CD4-positive, alpha-beta memory T cell (primary cell): ENCODE results near the gene DLX6. TPM values are rescaled to one million over a fixed set of nuclear protein-coding genes. Genes with fewer than 3 reads are reported as not detected.

Experiments used
- CTCF ChIA-PET: fragments of 350-600 bp; sonication (Branson Sonifier 250); formaldehyde crosslinking; loops from one replicate; lab custom pipeline; 2021; ENCODE audit warnings: inconsistent platforms; ENCODE audit not compliant: partially characterized antibody; lab: Charles Lee
- POLR2A ChIA-PET: fragments of 350-600 bp; sonication (Branson Sonifier 250); formaldehyde crosslinking; loops from one replicate; lab custom pipeline; 2021; ENCODE audit not compliant: partially characterized antibody; lab: Charles Lee
- DNase-seq, 5 donors: peaks; one replicate each; pipeline versions ENCODE4 v3.0.0 to v3.0.0-alpha.2; 2020 to 2022; ENCODE audit warnings: mixed read lengths in 1 of 5
- H3K27ac ChIP-seq: one replicate; pipeline ENCODE4 v1.7.0; 2013; ENCODE audit warnings: low read depth, low read length
- H3K27me3 ChIP-seq: 2 replicates; pipeline ENCODE4 v1.7.0; 2013; ENCODE audit warnings: mild to moderate bottlenecking, low read length, moderate library complexity; ENCODE audit not compliant: insufficient read depth
- H3K36me3 ChIP-seq: 2 replicates; pipeline ENCODE4 v1.7.0; 2013; ENCODE audit warnings: mild to moderate bottlenecking, low read length, moderate library complexity; ENCODE audit not compliant: insufficient read depth
- H3K4me1 ChIP-seq: 2 replicates; pipeline ENCODE4 v1.7.0; 2013; ENCODE audit warnings: mild to moderate bottlenecking, low read length, moderate library complexity; ENCODE audit not compliant: insufficient read depth
- H3K4me3 ChIP-seq, 2 donors: one replicate each; pipeline ENCODE4 v1.7.0; 2013; ENCODE audit warnings: low read length in 2 of 2, mild to moderate bottlenecking in 1 of 2
- H3K9me3 ChIP-seq, 2 donors: one replicate each; pipeline ENCODE4 v1.7.0; 2013; ENCODE audit warnings: low read length in 2 of 2, control low read depth in 1 of 2; ENCODE audit not compliant: control insufficient read depth in 1 of 2
- H3K27ac Mint-ChIP-seq, 7 donors: one replicate each; pipeline ENCODE4 v1.8.0; 2020 to 2021; ENCODE audit warnings: mixed read lengths in 7 of 7, mild to moderate bottlenecking in 6 of 7, inconsistent platforms in 3 of 7, moderate library complexity in 3 of 7
- H3K27me3 Mint-ChIP-seq, 2 donors: one replicate each; pipeline ENCODE4 v1.8.0; 2020 to 2021; ENCODE audit warnings: mixed read lengths in 2 of 2
- H3K36me3 Mint-ChIP-seq, 2 donors: one replicate each; pipeline ENCODE4 v1.8.0; 2020 to 2021; ENCODE audit warnings: mixed read lengths in 2 of 2, inconsistent platforms in 1 of 2, mild to moderate bottlenecking in 1 of 2
- H3K4me1 Mint-ChIP-seq, 4 donors: one replicate each; pipeline ENCODE4 v1.8.0; 2020 to 2021; ENCODE audit warnings: mixed read lengths in 4 of 4, mild to moderate bottlenecking in 1 of 4
- H3K4me3 Mint-ChIP-seq, 8 donors: one replicate each; pipeline ENCODE4 v1.8.0; 2020 to 2021; ENCODE audit warnings: mixed read lengths in 8 of 8, mild to moderate bottlenecking in 7 of 8, moderate library complexity in 6 of 8, inconsistent platforms in 3 of 8
- H3K9me3 Mint-ChIP-seq, 8 donors: one replicate each; pipeline ENCODE4 v1.8.0; 2020 to 2021; ENCODE audit warnings: mixed read lengths in 8 of 8, mild to moderate bottlenecking in 5 of 8, inconsistent platforms in 3 of 8, moderate library complexity in 1 of 8
- intact Hi-C: fragments of 100-400 bp; cut with micrococcal nuclease; formaldehyde crosslinking; loops from one replicate; pipeline ENCODE4 v1.15.1; 2023
- polyA plus RNA-seq, 2 donors: library from polyadenylated mRNA; unstranded; fragments of 300-500 nt; fragmentation: Illumina TruSeq; gene quantifications; one replicate each; pipeline ENCODE4 v1.2.3, GENCODE V29; 2021
- total RNA-seq, 2 experiments: library from RNA; stranded (reverse); gene quantifications; one replicate each; pipeline ENCODE4 v1.2.3, GENCODE V29; 2021

Gene DLX6
- total and polyA plus RNA-seq, 4 experiments from 2014 or later, result not detected

DNA sequence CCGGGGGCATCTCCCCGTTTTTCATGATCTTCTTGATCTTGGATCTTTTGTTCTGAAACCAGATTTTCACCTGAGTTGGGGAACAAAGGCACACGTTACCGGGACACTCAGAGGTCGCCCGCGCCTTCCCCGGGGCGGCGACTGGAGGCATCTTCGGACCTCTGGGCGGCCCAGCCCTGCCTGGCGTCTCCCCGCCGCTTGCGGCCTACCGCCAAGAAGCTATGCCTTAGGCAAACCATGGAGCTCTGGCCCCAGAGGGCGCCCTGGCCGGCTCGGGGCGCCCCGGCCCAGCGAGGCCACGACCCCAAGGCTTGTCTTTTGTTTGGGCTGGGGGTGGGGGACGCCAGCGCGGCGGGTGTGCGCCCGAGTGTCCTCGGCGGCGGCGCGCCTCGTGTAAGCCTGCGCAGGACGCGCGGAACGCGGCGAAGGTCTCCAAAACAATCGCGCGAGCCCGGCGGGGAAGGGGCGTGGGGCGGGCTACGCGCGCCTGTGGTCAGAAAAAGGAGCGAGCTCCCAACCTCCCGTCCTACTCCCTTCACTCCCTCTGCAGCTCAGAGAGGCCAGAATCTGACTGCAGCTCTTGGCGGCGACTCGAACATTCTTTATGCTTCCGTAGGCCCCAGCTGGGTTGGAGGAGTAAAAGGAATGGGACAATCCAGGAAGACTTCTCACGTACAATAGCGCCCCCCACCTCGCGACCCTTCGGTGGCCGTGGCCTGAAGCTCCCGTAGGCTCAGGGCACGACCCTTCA, 15.8 kb downstream of the DLX6 start:
- no peaks in the 10 kb centered on the region for H3K36me3 Mint-ChIP-seq
- intact Hi-C loops, result no loop called here

DNA sequence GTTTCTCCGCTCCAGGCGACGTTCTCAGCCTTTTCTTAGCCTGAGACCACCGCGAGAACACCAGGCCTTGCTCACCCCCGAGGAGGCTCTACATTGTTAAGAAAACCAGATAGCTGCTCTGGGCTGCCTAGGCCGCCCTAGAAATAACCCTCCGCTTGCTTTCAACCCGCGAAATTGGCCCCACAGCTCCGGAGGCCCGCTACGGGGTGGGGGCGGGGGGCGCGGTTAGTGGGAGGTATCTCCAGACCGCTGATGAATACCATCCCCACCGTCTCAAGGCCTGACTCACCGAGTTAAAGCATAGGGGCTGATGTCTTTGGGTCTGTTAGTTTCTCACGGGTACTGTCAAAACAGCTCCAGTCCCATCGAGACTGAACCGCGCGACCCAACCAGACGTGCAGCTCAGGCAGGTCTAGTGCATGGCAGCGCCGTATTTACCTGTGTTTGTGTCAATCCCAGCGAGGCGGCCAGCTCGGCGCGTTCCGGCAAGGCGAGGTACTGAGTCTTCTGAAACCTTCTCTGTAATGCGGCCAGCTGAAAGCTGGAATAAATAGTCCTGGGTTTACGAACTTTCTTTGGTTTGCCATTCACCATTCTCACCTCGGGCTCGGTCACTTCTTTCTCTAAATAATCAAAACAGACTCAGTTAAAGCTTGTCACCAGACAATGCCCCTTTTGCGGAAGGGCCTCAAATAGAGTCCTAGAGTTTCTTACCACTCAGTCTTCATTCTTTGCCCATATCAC, 16.6 kb downstream of the DLX6 start:
- Mint-ChIP-seq H3K27me3 (peaks cover 75 to 85% of the 10 kb centered on the region in 2 donors), H3K4me3 (peak overlapping the region in 7 of 8 donors; percentile 19 to 62 (median 38)), H3K4me1 (peaks cover 28 to 63% (median 49%) of the 10 kb centered on the region in 4 donors), H3K9me3 (peaks cover 0 to 14% (median 1%) of the 10 kb centered on the region in 8 donors), H3K36me3 (no peaks in the 10 kb centered on the region), H3K27ac (peak overlapping the region in 2 of 7 donors; percentile 3 to 13)
- Histone ChIP-seq H3K4me3 (no peak overlapping the region), H3K9me3 (no peaks in the 10 kb centered on the region), H3K27me3 (peaks cover 60% of the 10 kb centered on the region), H3K4me1 (peaks cover 10% of the 10 kb centered on the region), H3K36me3 (no peaks in the 10 kb centered on the region), H3K27ac (no peak overlapping the region)
- no peak for DNase-seq
- CTCF ChIA-PET, result interaction anchor here (0.6 to 1.1 kb wide), 2 partner anchors 34 to 1107 kb away, joined by 3 read pairs; no protein-coding TSS in a partner anchor
- intact Hi-C loops, result no loop called here
- POLR2A ChIA-PET, result no interaction called here

More for the DNA sequence above, 15.8 kb downstream of the DLX6 start:
- Mint-ChIP-seq H3K4me1 (peaks cover 21 to 56% (median 43%) of the 10 kb centered on the region in 4 donors), H3K27me3 (peaks cover 76 to 83% of the 10 kb centered on the region in 2 donors), H3K9me3 (peaks cover 0 to 14% (median 1%) of the 10 kb centered on the region in 8 donors), H3K4me3 (peak overlapping the region in 3 of 8 donors; percentile 20 to 43 (median 20)), H3K27ac (peak overlapping the region in 2 of 7 donors; percentile 3 to 29)
- peaks cover 3% of the 10 kb centered on the region for H3K4me1 ChIP-seq
- ChIA-PET POLR2A (no interaction called here), CTCF (interaction anchor here (0.6 to 1.1 kb wide), 2 partner anchors 34 to 1106 kb away, joined by 3 read pairs; no protein-coding TSS in a partner anchor)
- H3K27ac ChIP-seq, result no peak overlapping the region
- H3K9me3 ChIP-seq, result no peaks in the 10 kb centered on the region
- H3K27me3 ChIP-seq, result peaks cover 54% of the 10 kb centered on the region
- no peak overlapping the region for H3K4me3 ChIP-seq
- no peak for DNase-seq
- no peaks in the 10 kb centered on the region for H3K36me3 ChIP-seq

DNA sequence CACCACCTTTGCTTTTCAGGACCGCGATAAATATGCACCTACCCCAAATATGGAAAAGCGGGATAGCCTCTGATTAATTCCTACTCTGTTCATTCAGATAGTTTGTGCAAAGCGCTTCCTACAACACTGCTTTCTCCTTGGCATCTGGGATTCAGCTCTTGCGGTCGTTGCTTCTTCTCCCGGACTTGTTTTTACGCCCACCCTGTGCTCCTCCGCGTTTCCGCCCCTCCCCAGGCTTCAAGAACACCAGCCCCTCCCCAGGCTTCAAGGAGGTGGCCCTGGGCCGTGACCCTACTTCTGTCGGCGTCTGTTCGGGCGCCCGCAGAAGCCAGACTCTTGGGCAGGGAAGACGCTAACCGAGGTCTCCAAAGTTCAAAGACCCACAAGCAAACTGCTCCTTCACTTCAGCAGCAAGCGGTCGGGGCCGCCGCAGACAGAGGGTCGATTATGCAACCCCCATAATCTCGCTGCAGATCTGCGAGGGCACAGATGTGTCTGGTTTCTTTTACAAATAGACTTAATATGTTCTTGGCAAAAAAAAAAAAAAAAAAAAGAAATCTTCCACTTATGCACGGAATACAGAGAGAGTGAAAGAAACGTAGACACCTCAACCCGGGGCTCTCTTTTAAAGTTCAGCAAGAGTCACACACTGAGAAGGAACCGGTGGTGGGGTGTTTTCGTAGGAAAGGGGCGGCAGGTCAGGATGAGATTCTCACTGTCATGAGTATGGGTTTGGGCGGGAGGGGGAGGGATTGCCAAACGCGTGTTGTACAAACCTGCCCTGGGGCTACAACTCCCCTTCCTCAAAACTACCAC, 17.3 kb downstream of the DLX6 start:
- no peak for DNase-seq
- no peaks in the 10 kb centered on the region for H3K36me3 Mint-ChIP-seq
- H3K27ac ChIP-seq, result no peak overlapping the region
- ChIA-PET POLR2A (no interaction called here), CTCF (no interaction called here)
- no peaks in the 10 kb centered on the region for H3K9me3 ChIP-seq
- H3K27ac Mint-ChIP-seq, result peak overlapping the region in 2 of 7 donors; percentile 3 to 13
- H3K4me3 ChIP-seq, result no peak overlapping the region
- peaks cover 34 to 67% (median 51%) of the 10 kb centered on the region in 4 donors for H3K4me1 Mint-ChIP-seq
- H3K27me3 ChIP-seq, result peaks cover 60% of the 10 kb centered on the region
- peaks cover 17% of the 10 kb centered on the region for H3K4me1 ChIP-seq
- peaks cover 0 to 9% (median 1%) of the 10 kb centered on the region in 8 donors for H3K9me3 Mint-ChIP-seq
- intact Hi-C loops, result no loop called here
- H3K4me3 Mint-ChIP-seq, result peak overlapping the region in 6 of 8 donors; percentile 29 to 66 (median 46)
- no peaks in the 10 kb centered on the region for H3K36me3 ChIP-seq
- peaks cover 72 to 87% of the 10 kb centered on the region in 2 donors for H3K27me3 Mint-ChIP-seq

DNA sequence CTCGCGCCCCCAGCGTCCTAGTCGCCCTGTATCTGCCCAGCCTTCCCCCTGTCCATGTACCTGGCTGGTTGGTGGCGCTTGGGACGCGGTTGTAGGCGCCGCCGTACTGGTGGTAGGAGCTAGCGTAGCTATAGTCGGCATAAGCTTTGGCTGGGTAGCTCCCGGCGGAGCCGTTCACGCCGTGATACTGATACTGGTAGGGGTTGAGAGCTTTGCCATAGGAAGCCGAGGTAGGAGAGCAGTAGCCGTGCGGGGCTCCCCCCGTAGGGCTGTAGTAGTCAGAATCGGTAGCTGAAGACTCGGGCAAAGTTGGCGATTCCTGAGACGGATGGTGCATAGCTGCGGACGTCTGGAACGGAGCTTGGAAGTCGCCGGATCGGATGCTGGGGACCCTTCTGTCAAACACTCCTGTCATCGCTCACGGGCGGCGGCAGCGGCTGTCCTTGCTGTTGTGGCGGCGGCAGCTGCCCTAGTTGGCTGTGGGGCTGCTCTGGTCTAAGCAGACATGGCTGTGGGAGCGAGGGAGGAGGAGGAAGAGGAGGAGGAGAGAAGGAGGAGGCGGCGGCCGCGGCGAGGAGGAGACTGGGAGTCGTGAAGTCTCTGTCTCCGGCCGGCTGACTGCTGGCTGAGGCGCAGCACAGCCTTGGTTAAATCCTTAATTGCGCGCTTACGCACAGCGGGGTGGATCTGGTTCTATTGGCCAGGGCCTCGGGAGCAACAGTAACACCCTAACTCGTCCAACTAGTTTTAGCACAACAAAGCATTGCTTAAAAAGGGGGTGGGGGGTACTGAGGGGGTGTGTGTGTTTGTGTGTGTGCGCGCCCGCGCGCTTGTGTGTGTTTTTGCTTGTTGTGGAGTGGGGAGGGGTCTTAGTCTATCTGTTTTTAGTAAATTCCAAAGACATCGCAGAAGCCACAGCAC, 19.1 kb downstream of the DLX6 start, which contains the start of gene DLX5:
DLX5 (minus strand) TSS at position 623 of the 921 bp plus-strand sequence; CDS start at position 415, 208 bp downstream.
- peaks cover 68 to 79% of the 10 kb centered on the region in 2 donors for H3K27me3 Mint-ChIP-seq
- H3K4me3 ChIP-seq, result no peak within 1 kb of the TSS
- no peak for DNase-seq
- H3K9me3 ChIP-seq, result no peaks in the 10 kb centered on the region
- peak within 1 kb of the TSS in 7 of 8 donors; percentile 2 to 83 (median 52) for H3K4me3 Mint-ChIP-seq
- H3K27me3 ChIP-seq, result peaks cover 55% of the 10 kb centered on the region
- no peak within 1 kb of the TSS for H3K27ac ChIP-seq
- no peaks in the 10 kb centered on the region for H3K36me3 Mint-ChIP-seq
- H3K36me3 ChIP-seq, result no peaks in the 10 kb centered on the region
- H3K9me3 Mint-ChIP-seq, result peaks cover 0 to 9% (median 1%) of the 10 kb centered on the region in 8 donors
- CTCF ChIA-PET, result interaction anchor here (0.6 to 0.8 kb wide), 2 partner anchors 90 to 949 kb away, joined by 3 to 4 read pairs; no protein-coding TSS in a partner anchor
- H3K4me1 Mint-ChIP-seq, result peaks cover 35 to 61% (median 51%) of the 10 kb centered on the region in 4 donors
- peaks cover 17% of the 10 kb centered on the region for H3K4me1 ChIP-seq
- POLR2A ChIA-PET, result no interaction called here
- intact Hi-C loops, result loop anchor here (5.0 kb wide), 1 partner anchor 153 kb away; no protein-coding TSS in a partner anchor
- H3K27ac Mint-ChIP-seq, result peak within 1 kb of the TSS in 2 of 7 donors; percentile 5 to 38

DNA sequence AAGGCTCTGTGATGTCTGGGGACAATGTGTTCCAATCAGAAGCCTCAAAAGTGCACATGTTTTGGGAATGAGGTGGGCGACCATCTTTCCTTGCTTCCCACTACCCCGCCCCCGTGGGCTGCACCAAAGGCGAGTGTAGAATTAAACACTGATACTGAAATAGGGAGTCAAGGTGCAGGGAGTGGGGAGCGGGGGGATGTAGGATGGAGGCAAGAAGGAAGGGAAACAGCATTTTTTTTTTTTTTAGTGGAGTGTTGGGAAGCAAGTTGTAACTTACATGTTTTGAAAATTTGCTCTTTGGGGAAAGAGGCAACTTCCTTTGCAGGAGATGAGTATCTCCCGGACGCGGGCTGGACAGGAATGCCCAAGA, 19.8 kb downstream of the DLX6 start:
- Mint-ChIP-seq H3K4me3 (peak overlapping the region in 2 of 8 donors; percentile 2 to 13), H3K9me3 (peaks cover 0 to 9% (median 1%) of the 10 kb centered on the region in 8 donors), H3K27me3 (peaks cover 64 to 74% of the 10 kb centered on the region in 2 donors), H3K4me1 (peaks cover 35 to 60% (median 49%) of the 10 kb centered on the region in 4 donors), H3K27ac (no peak overlapping the region), H3K36me3 (no peaks in the 10 kb centered on the region)
- Histone ChIP-seq H3K27me3 (peaks cover 55% of the 10 kb centered on the region), H3K27ac (no peak overlapping the region), H3K9me3 (no peaks in the 10 kb centered on the region), H3K36me3 (no peaks in the 10 kb centered on the region), H3K4me3 (no peak overlapping the region), H3K4me1 (peaks cover 17% of the 10 kb centered on the region)
- DNase-seq, result no peak
- CTCF ChIA-PET, result interaction anchor here (5.9 kb wide), 1 partner anchor 1109 kb away, joined by 61 read pairs; no protein-coding TSS in a partner anchor
- POLR2A ChIA-PET, result no interaction called here
- intact Hi-C loops, result loop anchor here (5.0 kb wide), 1 partner anchor 152 kb away; no protein-coding TSS in a partner anchor
